NCI-H524 (cell line): ENCODE measurements around the gene CD274.
A peak's percentile ranks its signal among the peaks of the same experiment; 100 is the strongest.
"Not testable (repeated sequence)": the region's sequence is repeated elsewhere in the genome, so short reads cannot be mapped to it uniquely, and the experiment has no call there.

ENCODE experiments used
- DNase-seq, 2 experiments: peaks; one replicate each; lab custom pipeline; 2025; lab: John Stamatoyannopoulos, UW

Gene CD274

GRCh38 chr9:5450359-5451091, at the start of gene CD274:
Gene CD274 (plus strand): TSS chr9:5450542. CDS start chr9:5456114, 5,572 bp downstream.
- peak; percentile 38 to 83 for DNase-seq

DNA sequence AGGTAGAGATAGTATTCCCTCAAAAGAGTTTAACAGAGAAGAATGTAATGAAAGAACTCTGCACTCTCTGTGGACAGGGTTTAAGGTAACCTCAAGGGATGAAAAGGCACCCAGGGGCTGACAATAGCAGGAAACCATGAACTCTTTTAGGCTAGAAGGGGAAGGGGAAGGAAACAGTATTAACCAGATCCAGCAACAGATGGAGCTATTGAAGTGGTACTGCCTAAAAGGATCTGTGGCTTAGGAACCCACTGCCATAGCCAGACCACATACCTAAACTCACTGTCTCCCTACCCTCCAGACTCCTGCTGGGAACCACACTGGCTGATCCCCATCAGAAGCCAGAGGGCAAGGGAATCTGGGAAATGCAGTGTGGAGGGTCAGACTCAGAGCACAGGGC, 48.1 kb upstream of the CD274 start:
- DNase-seq: peak in 1 of 2 experiments; percentile 51

- DNase-seq: no peak
These were observed 41.7 kb upstream of the CD274 start for GRCh38 chr9:5408596-5408995.

- DNase-seq: no peak
These were observed 33.4 kb upstream of the CD274 start for GRCh38 chr9:5416953-5417352.

DNA sequence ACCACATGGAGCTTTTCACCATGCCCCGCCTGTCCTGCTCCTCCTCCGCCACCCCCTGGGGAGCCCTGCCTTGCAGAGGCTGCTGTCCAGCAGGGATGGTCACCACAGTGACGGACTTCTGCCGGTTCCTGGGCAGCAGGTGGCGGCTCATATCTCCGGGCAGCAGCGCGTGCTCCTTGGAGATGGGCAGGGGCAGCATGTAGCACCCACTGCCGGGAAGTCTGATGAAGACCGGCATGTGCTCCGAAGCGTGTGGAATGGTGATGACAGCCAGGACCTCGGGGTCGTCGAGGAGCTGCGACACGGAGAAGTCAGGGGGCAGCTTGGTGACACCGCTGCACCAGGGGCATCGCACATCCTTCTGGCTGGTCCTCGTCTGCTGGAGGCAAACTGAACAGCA, 31.9 kb upstream of the CD274 start:
- DNase-seq: no peak

DNA sequence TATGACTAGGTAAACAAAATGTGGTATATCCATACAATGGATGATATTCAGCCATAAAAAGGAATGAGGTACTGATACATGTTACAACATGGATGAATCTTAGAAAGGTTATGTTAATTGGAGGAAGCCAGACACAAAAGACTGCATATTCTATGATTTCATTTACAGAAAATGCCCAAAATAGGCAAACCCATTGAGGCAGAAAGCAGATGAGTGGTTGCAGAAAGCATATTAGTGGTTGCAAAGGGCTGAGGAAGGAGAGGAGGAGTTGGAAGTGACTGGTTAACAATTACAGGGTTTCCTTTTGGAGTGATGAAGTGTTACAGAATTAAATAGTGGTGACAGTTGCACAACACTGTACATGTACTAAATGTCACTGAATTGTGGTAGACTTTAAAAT, 30.4 kb upstream of the CD274 start:
- no peak for DNase-seq

DNA sequence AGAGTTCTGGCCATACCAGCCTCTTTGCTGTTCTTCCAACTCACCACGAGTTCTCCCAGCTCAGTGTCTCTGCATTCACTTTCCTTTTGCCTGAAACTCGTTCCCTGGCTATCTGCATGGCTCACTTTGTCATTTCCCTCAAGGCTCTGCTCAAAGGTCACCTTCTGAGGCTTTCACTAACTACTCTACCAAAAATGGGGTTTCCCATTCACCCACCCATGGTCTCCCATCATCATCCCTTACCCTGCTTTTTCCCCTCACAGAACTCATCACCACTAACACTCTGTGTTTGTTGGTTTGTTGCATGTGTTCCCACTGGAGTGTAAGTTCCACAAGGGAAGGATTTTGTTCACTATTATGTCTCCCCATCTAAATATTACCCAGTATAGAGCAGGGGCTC, 29.2 kb upstream of the CD274 start:
- no peak for DNase-seq

DNA sequence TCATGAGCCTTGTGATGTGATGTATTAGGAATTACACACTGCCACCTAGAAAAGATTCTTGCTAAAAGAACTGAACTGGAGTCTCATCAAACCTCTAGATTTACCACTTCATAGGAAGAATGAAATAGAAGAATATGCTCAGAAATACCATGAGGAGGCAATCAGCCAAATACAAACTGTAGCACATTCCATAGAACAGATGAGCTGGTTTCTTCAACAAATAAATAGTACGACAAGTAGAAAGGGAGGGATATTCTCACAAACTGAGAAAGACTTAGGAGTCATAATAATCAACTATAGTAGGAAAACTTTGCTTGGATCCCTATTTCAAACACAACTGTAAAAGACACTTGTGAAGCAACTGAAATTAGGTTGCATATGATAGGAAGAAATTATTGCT, 28.1 kb upstream of the CD274 start:
- no peak for DNase-seq

DNA sequence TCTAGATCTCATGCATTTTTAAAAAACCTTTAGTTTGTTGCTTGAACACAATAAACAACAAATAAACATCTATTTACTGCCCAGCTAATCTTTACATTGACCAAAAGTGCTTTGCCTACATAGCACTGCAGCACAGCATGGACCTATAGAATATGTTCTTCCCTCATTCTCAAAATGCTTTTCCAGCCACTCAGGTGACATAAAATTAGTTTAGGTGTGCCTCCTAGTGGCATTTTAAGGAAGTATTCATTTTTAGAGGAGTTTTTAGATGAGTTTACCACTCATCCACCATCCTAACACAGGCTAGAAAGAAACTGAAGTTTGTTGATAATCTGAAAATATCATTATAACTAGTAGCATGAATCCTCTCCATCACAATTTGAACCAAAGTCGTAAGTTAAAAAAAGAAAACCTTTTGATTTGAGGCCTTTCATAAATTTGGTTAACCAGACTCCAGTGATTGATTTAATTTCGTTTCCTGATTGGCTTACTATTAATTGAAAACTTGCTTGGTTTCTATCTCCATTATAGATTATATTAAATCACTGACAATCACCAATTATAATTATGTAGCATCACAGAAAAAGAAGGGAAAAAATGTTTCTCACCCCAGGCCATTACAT, 25.2 kb upstream of the CD274 start:
- DNase-seq: peak in 1 of 2 experiments; percentile 31

- DNase-seq: no peak
These were observed 23.3 kb upstream of the CD274 start for GRCh38 chr9:5427005-5427404.

DNA sequence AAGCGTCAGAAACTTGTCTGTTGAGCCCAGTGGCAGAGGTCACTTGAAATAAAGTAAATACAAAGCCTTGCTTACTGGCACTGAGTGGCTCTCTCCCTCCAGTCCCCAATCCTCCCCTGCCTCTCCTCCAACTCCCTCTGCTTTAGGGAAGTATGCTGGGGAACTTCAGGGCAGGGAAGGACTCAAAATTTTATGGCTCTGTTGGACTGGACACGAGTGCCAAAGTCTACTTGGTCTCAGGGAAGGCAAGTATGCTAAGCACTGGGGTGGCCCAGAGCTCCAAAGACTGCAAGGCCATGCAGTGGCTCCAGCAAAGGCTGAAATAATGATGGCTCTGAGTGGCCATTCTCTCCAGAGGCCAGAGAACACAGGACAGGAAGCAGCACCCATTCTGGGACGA, 22.2 kb upstream of the CD274 start:
- DNase-seq: no peak

DNA sequence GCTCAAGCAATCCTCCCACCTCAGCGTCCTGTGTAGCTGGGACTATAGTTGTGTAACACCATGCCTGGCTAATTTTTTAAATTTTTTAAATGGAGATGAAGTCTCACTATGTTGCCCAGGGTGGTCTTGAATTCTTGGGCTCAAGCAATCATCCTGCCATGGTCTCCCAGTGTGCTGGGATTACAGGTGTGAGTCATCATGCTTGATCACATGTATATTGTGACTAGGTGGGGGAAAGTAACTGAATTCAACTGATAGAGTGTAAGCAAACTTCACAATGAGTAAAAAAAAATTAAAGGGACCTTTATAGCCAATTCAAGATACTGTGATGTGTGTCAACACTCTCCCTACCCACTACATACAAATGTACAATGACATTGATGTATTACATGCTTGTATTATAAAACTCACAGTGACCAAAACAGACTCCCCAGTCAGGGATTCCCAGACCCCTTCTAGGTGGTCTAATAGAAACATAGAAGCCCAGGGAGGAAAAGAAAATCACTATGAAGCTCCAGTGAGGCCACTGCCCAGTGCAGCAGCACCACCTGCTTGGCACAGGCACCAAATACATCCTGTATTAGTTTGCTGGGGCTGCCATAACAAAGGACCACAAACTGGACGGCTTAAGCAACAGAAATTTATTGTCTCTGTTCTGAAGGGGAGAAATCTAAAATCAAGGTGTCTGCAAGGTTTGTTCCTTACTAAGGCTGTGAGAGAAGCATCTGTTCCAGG, 21.4 kb upstream of the CD274 start:
- DNase-seq: no peak

GRCh38 chr9:5429873-5430564, 20.3 kb upstream of the CD274 start:
- DNase-seq: no peak

GRCh38 chr9:5430912-5431311, 19.4 kb upstream of the CD274 start:
- DNase-seq: no peak

DNA sequence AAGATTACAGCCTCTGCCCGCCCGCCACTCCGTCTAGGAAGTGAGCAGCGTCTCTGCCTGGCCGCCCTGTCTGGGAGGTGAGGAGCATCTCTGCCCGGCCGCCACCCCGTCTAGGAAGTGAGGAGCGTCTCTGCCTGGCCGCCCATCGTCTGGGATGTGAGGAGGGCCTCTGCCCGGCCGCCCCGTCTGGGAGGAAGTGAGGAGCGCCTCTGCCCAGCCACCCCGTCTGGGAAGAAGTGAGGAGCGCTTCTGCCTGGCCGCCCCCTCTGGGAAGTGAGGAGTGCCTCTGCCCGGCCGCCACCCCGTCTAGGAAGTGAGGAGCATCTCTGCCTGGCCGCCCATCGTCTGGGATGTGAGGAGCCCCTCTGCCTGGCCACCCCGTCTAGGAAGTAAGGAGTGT, 17.5 kb upstream of the CD274 start:
- DNase-seq: not testable (repeated sequence)

GRCh38 chr9:5433328-5433727, 17.0 kb upstream of the CD274 start:
- DNase-seq: not testable (repeated sequence)

DNA sequence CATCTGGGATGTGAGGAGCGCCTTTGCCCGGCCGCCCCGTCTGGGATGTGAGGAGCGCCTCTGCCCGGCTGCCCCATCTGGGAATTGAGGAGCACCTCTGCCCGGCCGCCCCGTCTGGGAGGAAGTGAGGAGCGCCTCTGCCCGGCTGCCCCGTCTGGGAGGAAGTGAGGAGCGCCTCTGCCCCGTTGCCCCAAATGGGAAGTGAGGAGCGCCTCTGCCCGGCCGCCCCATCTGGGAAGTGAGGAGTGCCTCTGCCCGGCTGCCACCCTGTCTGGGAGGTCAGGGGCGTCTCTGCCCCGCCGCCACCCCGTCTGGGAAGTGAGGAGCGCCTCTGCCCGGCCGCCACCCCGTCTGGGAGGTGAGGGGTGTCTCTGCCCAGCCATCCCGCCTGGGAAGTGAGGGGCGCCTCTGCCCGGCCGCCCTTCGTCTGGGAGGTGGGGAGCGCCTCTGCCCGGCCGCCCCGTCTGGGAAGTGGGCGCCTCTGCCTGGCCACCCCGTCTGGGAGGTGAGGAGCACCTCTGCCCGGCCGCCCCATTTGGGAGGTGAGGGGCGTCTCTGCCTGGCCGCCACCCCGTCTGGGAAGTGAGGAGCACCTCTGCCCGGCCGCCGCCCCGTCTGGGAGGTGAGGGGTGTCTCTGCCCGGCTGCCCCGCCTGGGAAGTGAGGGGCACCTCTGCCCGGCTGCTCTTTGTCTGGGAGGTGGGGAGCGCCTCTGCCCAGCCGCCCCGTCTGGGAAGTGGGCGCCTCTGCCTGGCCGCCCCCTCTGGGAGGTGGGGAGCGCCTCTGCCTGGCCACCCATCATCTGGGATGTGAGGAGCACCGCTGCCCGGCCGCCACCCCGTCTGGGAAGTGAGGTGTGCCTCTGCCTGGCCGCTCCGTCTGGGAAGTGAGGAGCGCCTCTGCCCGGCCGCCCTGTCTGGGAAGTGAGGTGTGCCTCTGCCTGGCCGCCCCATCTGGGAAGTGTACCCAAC, 16.2 kb upstream of the CD274 start:
- not testable (repeated sequence) for DNase-seq

DNA sequence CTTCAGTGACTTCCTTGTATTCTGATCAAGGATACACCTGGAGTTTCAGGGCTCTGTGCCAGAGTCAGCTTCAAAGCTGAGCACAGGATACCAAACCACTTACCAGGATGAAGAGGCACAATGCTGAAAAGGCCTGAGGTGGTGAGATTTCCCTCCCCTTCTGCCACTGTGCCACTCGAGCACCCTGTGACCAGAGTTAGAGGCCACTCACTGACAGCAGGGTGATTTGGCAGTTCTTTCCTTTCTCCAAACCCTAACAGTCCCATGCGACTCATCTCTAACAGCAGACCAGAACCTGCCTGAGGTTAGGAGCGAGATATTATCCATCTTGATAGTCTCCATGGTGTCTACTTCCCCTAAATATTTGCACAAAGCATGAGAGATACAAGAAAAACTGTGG, 14.4 kb upstream of the CD274 start:
- DNase-seq: no peak

- no peak for DNase-seq
These were observed 13.9 kb upstream of the CD274 start for GRCh38 chr9:5436441-5436840.

DNA sequence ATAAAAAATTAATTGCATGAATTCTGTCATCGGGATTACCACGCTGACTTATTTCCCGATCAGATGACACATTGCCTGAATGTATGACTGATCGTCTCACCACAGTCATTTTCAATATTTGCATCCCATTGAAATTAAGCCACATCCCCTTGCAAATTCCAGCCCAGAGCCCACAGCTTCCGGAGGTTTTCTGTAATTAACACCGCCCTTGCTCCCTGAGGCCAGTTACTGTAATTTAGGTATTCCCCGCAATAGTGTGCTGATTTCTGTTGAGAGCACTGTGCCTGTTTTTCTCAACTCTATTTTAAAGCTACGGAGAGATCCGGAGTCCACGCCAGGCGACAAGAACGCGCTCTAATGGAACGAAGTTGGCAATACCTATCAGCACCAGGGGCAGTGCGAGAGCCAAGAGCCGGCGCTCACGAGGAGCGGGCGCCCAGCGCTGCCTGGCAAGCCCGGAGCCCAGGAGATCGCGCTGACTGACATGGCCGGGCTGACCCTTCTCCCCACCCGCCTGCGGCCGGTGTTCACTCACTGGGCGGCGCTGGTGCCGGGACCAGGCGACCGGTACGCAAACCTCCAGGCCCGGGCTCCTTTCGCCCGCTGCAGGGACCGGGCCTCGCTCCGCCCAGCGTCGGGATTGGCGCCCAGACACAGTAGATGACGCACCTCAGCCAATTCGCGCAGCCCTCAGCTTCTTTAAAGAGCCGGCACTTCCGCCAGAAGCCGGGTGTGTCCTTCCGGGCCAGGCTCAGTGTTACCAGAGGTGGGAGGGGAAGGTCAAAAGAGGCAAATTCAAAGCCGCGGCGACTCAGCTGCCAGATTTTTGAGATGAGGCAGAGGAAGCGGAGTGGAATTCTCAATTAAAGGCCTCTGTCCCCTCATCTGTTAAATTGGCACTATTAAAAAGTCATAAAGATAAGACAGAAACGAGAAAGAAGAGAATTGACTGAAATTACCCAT, 12.8 kb upstream of the CD274 start, which contains the start of gene PLGRKT:
Gene PLGRKT (minus strand): TSS at position 672 of the 963 bp plus-strand sequence. CDS start 5,948 bp downstream, outside the sequence.
- DNase-seq: peak; percentile 68 to 88
